Common myeloid progenitor, CD34-positive (primary cell): ENCODE results near the gene PHC2.

ENCODE experiments used
- CTCF ChIA-PET: fragments of 350-600 bp; sonication (Branson Sonifier 250); formaldehyde crosslinking; loops from one replicate; lab custom pipeline; 2021; ENCODE audit warnings: antibody characterized with exemption; lab: Charles Lee
- POLR2A ChIA-PET: fragments of 350-600 bp; sonication (Branson Sonifier 250); formaldehyde crosslinking; loops from one replicate; lab custom pipeline; 2021; ENCODE audit warnings: antibody characterized with exemption; lab: Charles Lee
- DNase-seq, 3 donors: peaks; one replicate each; pipeline versions ENCODE4 v3.0.0 to v3.0.0-alpha.2; 2013
- H3K27ac ChIP-seq, 2 experiments: 1 replicate in 1 of 2; 2 replicates in 1 of 2; pipeline ENCODE4 v1.7.0; 2013; ENCODE audit warnings: inconsistent platforms in 2 of 2, low read length in 2 of 2, mild to moderate bottlenecking in 2 of 2, low read depth in 1 of 2, moderate library complexity in 1 of 2; ENCODE audit not compliant: severe bottlenecking in 2 of 2, insufficient read depth in 1 of 2, poor library complexity in 1 of 2
- H3K27me3 ChIP-seq, 5 experiments: replicated peaks in 2 of 5; 1 replicate in 3 of 5; 2 replicates in 2 of 5; pipeline versions ENCODE4 v1.6.1 to v1.7.0; 2013; ENCODE audit warnings: low read length in 4 of 5, mild to moderate bottlenecking in 2 of 5, moderate library complexity in 2 of 5, inconsistent platforms in 1 of 5; ENCODE audit not compliant: insufficient read depth in 5 of 5, control insufficient read depth in 4 of 5
- H3K36me3 ChIP-seq, 4 experiments: 1 replicate in 2 of 4; 2 replicates in 2 of 4; pipeline versions ENCODE4 v1.6.1 to v1.7.0; 2013; ENCODE audit warnings: low read length in 3 of 4, control low read depth in 1 of 4, mild to moderate bottlenecking in 1 of 4; ENCODE audit not compliant: control insufficient read depth in 4 of 4, insufficient read depth in 4 of 4
- H3K4me1 ChIP-seq, 4 experiments: 1 replicate in 3 of 4; 2 replicates in 1 of 4; pipeline versions ENCODE4 v1.6.1 to v1.7.1; 2013; ENCODE audit warnings: low read length in 3 of 4, mild to moderate bottlenecking in 3 of 4, control low read depth in 1 of 4, inconsistent platforms in 1 of 4, moderate library complexity in 1 of 4; ENCODE audit not compliant: control insufficient read depth in 4 of 4, insufficient read depth in 4 of 4; ENCODE audit errors: control extremely low read depth in 1 of 4
- H3K4me3 ChIP-seq, 7 experiments: 1 replicate in 4 of 7; 2 replicates in 3 of 7; pipeline versions ENCODE4 v1.5.1 to v1.7.0; 2013; ENCODE audit warnings: mild to moderate bottlenecking in 7 of 7, low read length in 6 of 7, moderate library complexity in 6 of 7, inconsistent platforms in 2 of 7, low read depth in 2 of 7, control low read depth in 1 of 7; ENCODE audit not compliant: insufficient read depth in 4 of 7, control insufficient read depth in 1 of 7; ENCODE audit errors: extremely low read depth in 1 of 7
- H3K9me3 ChIP-seq, 5 experiments: 1 replicate in 4 of 5; 2 replicates in 1 of 5; pipeline versions ENCODE4 v1.6.1 to v1.7.1; 2013; ENCODE audit warnings: low read length in 4 of 5, mild to moderate bottlenecking in 2 of 5, inconsistent platforms in 1 of 5, low read depth in 1 of 5, moderate library complexity in 1 of 5; ENCODE audit not compliant: control insufficient read depth in 4 of 5, insufficient read depth in 2 of 5; ENCODE audit errors: control extremely low read depth in 1 of 5
- WGBS: methylation state at CpG from one replicate; pipeline ENCODE4 v1.1.5; 2013; ENCODE audit not compliant: insufficient coverage; 5-methylcytosine and 5-hydroxymethylcytosine counted together

The PHC2 gene

GRCh38 chr1:33357099-33357498 lies 73.8 kb downstream of the PHC2 start:
- no peak for DNase-seq
- Histone ChIP-seq H3K27ac (no peak overlapping the region), H3K9me3 (no peaks in the 10 kb centered on the region), H3K36me3 (peaks cover 6 to 28% (median 11%) of the 10 kb centered on the region in 4 experiments), H3K4me1 (peaks cover 10 to 14% (median 11%) of the 10 kb centered on the region in 4 experiments), H3K4me3 (no peak overlapping the region), H3K27me3 (no peaks in the 10 kb centered on the region)
- 100% methylated on average over 4 of the region's 5 CpGs for WGBS
- POLR2A ChIA-PET, result no interaction called here
- CTCF ChIA-PET, result interaction anchor here (0.6 to 1.7 kb wide), 3 partner anchors 11 to 315 kb away, joined by 3 to 5 read pairs (median 3); no protein-coding TSS in a partner anchor

GRCh38 chr1:33354707-33355316 lies 76.1 kb downstream of the PHC2 start:
- H3K9me3 ChIP-seq, result no peaks in the 10 kb centered on the region
- CTCF ChIA-PET, result interaction anchor here (1.1 kb wide), 1 partner anchor 15 kb away, joined by 4 read pairs; no protein-coding TSS in a partner anchor
- no peaks in the 10 kb centered on the region for H3K27me3 ChIP-seq
- H3K27ac ChIP-seq, result no peak overlapping the region
- H3K4me1 ChIP-seq, result peaks cover 4 to 14% (median 10%) of the 10 kb centered on the region in 4 experiments
- H3K4me3 ChIP-seq, result no peak overlapping the region
- no peak for DNase-seq
- H3K36me3 ChIP-seq, result peaks cover 6 to 28% (median 11%) of the 10 kb centered on the region in 4 experiments
- POLR2A ChIA-PET, result no interaction called here
- WGBS, result 97% methylated on average over 16 of the region's 16 CpGs

GRCh38 chr1:33353531-33353930 lies 77.4 kb downstream of the PHC2 start:
- no peak for DNase-seq
- POLR2A ChIA-PET, result no interaction called here
- WGBS, result 97% methylated on average over 4 of the region's 5 CpGs
- Histone ChIP-seq H3K4me3 (no peak overlapping the region), H3K4me1 (peaks cover 5 to 17% (median 12%) of the 10 kb centered on the region in 4 experiments), H3K9me3 (no peaks in the 10 kb centered on the region), H3K36me3 (peaks cover 3 to 25% (median 8%) of the 10 kb centered on the region in 4 experiments), H3K27ac (no peak overlapping the region), H3K27me3 (no peaks in the 10 kb centered on the region)
- CTCF ChIA-PET, result no interaction called here

GRCh38 chr1:33351281-33351660 lies 79.6 kb downstream of the PHC2 start:
- Histone ChIP-seq H3K36me3 (peaks cover 0 to 22% (median 13%) of the 10 kb centered on the region in 4 experiments), H3K27ac (no peak overlapping the region), H3K4me1 (peaks cover 16 to 40% (median 34%) of the 10 kb centered on the region in 4 experiments), H3K27me3 (no peaks in the 10 kb centered on the region), H3K9me3 (no peaks in the 10 kb centered on the region), H3K4me3 (no peak overlapping the region)
- CTCF ChIA-PET, result interaction anchor here (0.6 to 1.8 kb wide), 5 partner anchors 9 to 1471 kb away, joined by 3 to 7 read pairs (median 4); no protein-coding TSS in a partner anchor
- no peak for DNase-seq
- 99% methylated on average over 6 of the region's 6 CpGs for WGBS
- POLR2A ChIA-PET, result interaction anchor here (0.6 kb wide), 1 partner anchor 359 kb away, joined by 3 read pairs; no protein-coding TSS in a partner anchor

GRCh38 chr1:33350611-33351280 lies 80.1 kb downstream of the PHC2 start:
- H3K27ac ChIP-seq, result peak overlapping the region in 1 of 2 experiments; percentile 84

GRCh38 chr1:33349778-33350610 lies 80.9 kb downstream of the PHC2 start:
- peak; percentile 76 to 90 (median 86) for DNase-seq
- Histone ChIP-seq H3K27me3 (no peaks in the 10 kb centered on the region), H3K4me1 (peaks cover 16 to 41% (median 34%) of the 10 kb centered on the region in 4 experiments), H3K4me3 (peak overlapping the region; percentile 58 to 93 (median 80)), H3K9me3 (no peaks in the 10 kb centered on the region), H3K27ac (peak overlapping the region in 1 of 2 experiments; percentile 84), H3K36me3 (peaks cover 0 to 24% (median 10%) of the 10 kb centered on the region in 4 experiments)
- 0% methylated on average over 64 of the region's 104 CpGs for WGBS
- CTCF ChIA-PET, result interaction anchor here (0.8 to 1.7 kb wide), 5 partner anchors 10 to 121 kb away, joined by 3 to 7 read pairs (median 3); no protein-coding TSS in a partner anchor
- POLR2A ChIA-PET, result interaction anchor here (0.7 to 1.0 kb wide), 3 partner anchors 33 to 168 kb away, joined by 3 read pairs; partner anchors contain the start of gene TRIM62

More at GRCh38 chr1:33350611-33351280, 80.1 kb downstream of the PHC2 start:
- WGBS, result 49% methylated on average over 6 of the region's 6 CpGs
- H3K36me3 ChIP-seq, result peaks cover 0 to 22% (median 13%) of the 10 kb centered on the region in 4 experiments
- DNase-seq, result no peak
- peak overlapping the region; percentile 58 to 84 (median 70) for H3K4me3 ChIP-seq
- CTCF ChIA-PET, result interaction anchor here (0.8 to 1.8 kb wide), 7 partner anchors 9 to 120 kb away, joined by 3 to 7 read pairs (median 3); no protein-coding TSS in a partner anchor
- no peaks in the 10 kb centered on the region for H3K9me3 ChIP-seq
- peaks cover 16 to 41% (median 34%) of the 10 kb centered on the region in 4 experiments for H3K4me1 ChIP-seq
- POLR2A ChIA-PET, result interaction anchor here (0.6 to 0.8 kb wide), 2 partner anchors 34 to 358 kb away, joined by 3 read pairs; no protein-coding TSS in a partner anchor
- H3K27me3 ChIP-seq, result no peaks in the 10 kb centered on the region
